ENCODE data around the gene MICAL3.
"Not testable (repeated sequence)": the region's sequence is repeated elsewhere in the genome, so short reads cannot be mapped to it uniquely, and the experiment has no call there.

MICAL3 gene

DNA sequence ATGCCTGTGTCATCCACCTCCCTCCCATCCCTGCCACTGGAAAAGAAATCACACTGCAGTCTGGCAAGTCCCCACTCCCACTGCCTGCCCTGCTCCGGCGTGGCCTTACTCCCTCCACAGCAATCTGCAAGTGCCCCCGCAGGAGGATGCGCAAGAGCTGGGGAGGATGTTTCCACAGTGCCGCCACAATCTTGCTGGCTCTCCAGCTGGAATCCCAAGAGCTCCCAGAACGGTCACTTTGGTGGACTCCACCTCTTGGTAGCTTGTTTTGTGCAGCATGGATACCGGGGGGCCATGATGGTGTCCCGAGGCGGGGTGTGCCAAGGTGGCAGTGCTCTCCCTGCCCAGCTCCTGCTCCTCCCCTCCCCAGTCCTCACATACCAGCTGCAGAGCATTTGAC, 76.3 kb downstream of the MICAL3 start:
- no peak for DNase-seq

DNA sequence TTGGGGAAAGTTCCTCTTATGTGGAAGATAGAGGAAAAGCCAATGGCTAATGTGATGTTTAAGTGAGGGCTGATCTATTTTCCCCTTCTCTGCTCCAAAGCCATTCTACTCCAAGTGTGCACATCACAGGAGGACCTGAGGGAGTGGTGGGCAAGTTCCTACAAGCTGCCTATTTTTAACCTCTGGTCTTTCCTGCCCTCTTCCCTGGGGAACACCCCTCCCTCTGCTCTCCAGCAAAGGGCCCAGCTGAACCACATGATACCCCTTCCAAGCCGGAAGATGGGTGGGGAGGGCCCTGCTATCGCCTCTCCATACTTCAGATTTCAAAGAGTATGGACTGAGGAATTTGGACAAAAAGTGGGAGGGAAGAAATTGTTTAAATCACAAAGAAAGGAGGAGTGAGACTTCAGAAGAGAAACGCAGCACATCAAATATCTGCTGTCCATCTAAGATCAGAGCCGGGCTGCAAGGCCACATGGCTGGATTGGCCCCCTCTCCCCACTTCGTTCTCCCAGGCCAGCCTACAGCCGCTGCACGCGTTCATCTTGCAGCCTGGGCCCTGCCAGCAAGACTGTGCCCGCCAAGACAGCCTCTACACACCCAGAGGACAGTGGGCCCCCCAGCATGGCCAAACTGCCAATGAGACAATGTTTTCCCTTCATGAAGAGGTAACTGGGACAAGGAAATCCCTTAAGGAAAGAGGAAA, 77.5 kb downstream of the MICAL3 start:
- DNase-seq, result no peak

DNA sequence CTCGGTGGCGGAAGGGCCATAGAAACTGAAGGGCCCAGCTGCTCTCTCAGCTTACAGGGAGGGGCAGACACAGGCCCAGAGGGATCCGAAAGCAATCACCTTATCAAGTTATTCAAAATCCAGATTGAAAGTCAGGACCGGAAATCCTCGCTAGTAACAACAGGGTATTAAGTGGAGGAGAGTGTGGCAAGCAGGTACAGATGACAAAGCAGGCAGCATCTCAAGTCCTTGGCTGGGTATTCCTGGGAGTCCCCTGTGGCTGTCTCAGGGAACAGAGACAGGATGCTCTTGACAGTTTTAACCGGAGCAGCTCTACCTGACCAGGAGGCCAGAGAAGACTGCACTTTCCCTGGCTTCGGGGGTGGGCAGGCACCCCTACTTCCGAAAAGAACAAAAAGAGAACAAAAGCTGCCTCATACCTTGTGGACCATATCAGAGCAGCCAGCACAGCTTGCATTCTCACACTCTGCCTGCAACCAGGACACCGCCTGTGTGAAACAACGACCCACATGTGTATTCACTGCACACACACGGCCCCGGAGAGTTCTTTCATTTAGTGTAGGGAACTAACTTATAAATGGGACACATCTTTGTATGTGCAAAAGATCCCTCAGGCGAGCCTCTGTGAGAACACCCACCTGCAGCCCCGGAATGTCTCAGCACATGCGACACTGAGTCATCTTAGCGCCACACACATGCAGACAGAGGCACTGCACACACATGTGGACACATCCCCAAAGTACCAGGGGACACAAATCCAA, 78.3 kb downstream of the MICAL3 start:
- no peak for DNase-seq

DNA sequence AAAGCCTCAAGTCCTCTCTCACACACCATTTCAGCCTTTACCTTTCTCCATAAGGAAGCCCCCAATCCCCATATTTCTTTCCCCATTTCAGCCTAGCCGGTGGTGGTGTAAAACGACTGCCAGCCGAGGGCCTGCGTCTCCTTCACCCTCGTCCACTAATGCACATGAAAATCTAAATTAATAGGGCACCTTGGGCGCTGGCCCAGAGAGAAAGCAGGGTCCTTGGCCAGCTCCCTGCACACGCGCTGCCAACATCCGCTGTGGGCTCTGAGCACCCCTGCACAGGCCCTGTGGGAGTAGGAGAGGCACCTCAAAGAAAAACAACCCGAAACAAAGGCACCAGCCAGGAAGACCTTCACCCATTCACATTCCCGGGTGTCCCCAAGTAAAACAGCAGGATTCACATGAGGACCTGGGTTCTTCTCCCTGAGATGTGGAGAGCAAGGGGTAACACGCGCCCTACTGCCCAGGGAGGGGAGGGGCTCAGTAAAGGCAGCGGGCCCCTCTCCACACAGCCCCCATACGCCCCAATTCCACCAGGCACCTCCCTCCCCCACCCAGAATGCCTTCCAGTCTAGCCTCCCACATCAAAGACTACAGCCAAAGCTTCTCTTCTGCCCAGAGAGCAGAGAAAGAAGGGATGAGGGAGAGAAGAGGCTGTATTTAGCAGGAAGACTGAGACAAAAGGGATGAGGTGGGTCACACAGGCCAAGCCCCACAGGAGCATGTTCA, 79.0 kb downstream of the MICAL3 start:
- no peak for DNase-seq

DNA sequence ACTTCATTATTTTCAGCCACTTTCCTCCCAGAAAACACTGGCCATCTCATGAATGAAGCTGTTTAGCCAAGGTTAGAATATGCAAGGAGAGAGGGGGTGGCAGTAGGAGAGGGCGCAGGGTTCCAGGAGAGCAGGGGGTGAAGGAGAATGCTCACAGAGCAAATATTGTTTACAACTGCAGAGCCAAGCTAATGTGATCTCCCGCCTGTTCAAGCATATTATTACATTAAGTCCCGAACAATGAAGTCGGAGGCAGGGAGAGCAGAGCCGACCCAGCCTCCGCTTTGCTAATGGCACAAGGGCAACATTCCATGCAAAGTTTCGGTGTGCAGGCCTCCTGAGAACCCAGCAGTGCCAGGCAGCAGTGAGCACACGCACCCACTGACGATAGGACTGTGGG, 80.1 kb downstream of the MICAL3 start:
- DNase-seq, result no peak

DNA sequence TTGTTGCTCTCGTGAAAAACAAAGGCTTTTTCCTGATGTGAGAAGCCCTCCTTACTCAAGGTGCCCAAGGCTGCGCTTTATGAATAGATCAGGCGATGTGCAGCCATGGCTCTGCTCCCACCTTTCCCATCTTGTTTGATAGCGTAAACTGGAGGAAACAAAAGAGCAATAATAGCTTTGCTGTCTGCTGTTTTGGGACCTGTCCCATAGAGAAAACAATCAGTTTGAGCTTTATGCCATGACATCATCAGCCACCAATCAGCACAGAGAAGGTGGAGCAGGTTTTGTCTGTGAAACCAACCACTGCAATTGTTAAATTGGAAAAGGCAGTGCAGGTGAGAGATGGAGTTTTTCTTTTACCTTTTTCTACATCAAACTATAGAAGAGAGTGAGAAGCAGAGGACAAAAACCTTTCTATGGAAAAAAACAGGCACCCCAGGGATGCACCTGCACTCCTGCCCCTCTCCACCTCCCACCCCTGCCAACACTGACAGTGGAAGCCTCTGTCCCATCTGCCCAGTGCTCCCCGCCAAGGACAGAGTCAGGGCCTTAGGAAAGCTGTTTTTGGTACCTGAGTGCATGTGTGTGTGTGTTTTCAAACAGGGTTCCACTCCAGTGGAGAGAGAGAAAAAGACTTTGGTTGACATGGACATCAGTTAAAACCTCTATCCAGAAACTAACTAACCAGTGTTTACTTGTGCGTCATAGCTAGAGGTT, 80.7 kb downstream of the MICAL3 start:
- no peak for DNase-seq

DNA sequence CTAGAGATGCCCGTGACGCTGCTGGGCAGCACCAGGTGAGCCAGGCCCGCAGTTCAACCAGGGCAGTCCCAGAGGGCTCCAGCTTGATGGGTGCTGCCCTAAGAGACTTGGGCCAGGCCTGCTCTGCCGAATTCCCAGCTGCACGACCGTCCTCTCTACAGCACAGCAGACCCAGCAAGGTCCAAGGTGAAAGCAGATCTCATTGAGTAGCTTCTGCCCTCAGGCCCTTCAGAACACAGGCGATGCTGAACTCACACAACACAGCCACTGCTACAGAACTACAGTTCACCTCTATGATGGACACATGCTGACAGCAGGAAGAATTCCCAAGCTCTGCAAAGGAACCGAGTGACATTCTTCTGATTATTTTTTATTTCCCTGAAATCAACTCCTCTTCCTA, 81.6 kb downstream of the MICAL3 start:
- DNase-seq, result no peak

DNA sequence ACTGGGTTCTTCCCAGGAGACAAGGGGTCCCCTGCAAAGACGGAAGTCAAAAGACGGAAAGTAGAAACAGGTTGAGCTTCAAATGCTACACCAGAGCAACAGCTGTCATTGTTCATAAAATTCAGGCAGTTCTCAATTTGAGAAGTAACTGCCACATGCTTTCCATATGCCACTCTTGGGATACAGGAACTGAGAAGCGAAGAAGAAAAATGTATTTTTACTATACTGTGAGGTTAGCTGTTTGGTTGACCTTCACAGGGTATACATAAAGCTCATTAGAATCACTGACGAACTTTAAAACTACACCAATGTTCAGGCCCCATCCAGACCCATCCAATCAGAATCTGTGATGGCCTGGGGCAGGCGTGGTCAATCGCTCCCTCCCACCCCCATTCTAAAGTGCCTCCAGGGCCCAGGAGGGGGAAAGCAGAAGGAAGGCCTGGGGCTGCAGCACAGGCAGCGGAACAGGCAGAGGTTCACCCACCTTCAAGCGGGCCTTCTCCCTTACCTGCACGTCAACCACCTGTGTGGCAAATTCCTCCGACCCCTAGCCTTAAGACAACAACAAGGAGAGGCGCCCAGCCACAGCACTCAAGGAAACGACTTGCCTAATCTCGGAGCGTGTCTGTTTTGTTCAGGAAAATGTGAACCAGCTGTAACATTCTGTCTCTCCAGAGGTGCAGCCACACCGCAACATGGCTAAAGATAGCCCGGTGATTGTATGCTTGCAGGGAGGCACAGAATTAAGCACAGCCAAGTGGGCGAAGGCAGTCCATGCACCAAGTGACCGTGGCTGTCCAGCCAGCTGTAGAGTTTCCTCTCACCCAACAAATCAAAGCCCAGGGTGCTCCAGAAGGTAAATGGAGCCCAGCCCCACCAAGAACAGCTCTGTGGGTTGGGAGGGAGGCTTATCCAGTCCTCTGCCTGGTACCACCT, 82.6 kb downstream of the MICAL3 start:
- DNase-seq, result no peak

DNA sequence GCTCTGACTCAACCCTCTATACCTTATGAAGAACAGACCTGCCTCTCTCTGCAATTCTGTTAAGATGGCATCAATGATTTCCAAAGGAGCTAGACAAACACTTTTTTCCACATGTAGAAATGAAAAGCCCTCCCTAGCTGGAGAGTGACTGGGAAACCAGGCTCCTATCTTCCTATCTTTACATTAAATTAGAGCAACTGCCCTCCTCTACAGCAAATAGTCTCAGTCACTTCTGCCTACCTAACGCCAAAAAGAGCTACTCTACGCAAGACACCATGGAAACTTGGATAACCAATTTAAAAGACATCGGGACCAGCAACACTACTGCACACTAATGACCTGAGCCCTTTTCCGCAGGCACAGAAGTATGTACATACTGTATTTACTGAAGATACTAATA, 84.8 kb downstream of the MICAL3 start:
- DNase-seq, result no peak

DNA sequence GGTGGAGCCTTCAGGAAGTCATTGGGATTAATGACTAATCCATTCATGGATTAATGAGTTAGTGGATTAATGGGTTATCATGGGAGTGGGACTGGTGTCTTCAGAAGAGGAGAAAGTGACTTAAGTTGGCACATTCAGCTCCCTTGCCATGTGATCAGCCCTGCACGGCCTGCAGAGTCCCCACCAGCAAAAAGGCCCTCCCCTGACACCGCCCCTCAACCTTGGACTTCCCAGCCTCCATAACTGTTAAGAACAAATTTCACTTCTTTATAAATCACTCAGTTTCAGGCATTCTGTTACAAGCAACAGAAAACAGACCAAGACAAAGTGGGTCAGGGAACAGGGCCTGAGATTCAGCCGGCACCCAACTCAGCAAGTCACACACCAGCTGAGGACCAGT, 85.3 kb downstream of the MICAL3 start:
- DNase-seq, result no peak

DNA sequence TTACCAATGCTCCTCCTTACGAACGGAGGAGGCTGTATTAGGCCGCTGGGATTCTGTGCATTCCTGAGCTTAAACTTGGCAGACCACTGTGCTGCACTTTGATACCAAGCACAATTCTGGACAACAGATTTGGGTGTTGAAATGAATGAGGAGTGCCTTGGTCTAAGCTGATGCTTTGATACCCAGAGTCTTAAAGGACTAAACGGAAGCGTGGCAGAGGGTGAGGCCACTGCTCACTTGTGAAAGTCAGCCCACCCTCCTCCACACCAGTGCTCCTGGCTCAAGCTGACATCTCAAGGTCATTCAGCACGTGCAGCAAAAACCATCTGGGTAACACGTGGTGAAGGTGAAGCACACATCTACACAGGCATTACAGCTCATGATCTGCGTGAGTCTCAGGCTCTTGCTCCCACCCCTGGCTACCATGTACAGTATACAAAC, 85.9 kb downstream of the MICAL3 start:
- DNase-seq, result no peak

DNA sequence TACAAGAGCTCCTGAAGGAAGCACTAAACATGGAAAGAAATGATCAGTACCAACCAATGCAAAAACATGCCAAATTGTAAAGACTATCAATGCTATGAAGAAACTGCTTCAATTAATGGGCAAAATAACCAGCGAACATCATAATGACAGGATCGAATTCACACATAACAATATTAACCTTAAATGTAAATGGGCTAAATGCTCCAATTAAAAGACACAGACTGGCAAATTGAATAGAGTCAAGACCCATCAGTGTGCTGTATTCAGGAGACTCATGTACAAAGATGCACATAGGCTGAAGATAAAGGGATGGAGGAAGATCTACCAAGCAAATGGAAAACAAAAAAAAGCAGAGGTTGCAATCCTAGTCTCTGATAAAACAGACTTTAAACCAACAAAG, 91.9 kb downstream of the MICAL3 start:
- DNase-seq, result not testable (repeated sequence)

DNA sequence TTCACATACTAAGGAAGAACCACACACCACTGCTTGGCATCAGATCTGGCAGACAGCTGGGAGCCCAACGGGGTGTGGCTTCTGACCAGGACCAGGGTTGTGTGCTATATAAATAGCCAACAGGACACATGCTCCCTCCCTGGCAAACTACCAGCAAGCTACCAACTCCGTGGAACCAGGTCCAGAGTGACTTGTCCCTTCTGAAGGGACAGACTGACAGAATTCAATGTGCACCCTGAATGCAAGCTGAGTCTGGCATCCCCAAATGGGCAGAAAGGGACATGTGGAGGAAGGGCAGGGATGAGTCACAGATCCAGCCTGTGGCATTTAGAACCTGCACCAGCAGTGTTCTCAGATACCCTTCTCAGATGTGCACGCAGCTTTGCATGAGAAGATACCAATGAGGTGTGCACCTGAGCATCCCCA, 92.9 kb downstream of the MICAL3 start:
- DNase-seq, result no peak

DNA sequence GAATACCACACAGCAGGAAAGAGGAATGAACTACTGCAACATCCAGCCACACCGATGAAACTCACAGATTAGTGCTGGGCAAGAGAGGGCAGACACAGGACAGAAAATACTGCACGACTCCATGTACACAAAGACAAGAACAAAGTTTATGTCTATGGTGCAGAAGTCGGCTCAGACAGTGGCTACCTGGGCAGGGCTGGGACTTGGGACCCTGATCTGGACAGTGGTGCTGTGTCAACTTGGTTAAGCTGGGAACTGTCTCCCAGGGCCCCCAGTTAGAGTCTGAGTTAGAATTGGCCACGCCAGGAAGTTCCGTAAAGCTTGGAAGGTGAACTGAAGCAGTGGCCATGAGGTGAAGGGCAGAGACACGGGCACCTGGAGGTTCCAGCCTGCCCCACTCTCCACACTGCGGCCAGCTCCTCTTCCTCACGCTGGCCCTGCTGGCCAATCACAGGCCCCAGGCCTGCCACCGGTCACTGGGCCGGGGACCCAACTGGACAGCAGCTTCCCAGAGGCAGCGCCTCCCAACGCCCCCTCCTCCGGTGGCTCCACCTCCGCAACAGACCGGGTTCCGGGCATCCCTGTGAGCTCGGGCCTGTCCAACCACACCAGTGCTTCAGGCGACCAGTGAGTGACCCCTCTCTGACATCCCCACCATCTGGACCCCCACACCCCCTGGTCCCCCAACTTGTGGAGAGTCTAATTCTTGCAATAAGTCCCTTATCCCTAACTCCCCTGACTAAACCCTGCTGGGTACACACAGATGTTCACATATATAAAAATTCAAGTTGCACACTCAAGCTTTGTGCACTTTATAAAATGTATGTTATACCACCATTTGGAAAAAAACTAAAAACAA, 93.7 kb downstream of the MICAL3 start:
- no peak for DNase-seq

DNA sequence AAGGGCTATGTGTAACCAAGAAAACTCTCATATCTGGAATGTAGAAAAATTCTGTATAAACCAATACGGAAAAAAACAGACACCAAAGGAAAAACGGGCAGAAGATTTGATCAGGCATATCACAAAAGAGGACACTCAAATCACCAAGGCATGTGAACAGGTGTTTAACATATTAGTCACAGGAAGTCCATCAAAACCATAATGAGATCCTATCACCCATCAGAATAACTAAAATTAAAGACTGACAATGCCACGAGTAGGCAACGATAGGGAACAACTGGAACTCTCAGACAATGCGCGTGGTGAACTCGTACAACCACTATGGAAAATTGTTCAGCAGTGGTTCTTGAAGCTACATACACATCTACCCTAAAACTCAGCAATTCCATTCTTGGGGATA, 94.5 kb downstream of the MICAL3 start:
- DNase-seq, result no peak

DNA sequence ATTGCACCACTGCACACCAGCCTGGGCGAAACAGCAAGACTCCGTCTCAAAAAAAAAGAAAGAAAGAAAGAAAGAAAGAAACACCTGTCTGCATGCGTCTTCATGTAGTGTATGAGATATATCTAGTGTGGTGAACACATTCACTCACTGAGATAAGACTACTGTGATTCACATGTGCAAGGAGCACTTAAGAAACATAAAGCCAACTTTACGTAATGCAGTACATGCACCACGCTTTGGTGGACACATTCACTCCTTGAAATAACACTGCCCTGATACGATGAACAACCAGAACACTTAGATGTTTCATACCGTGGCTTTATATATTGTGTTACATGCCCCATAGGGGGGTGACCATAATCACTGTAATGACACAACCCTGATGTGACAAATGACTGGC, 96.0 kb downstream of the MICAL3 start:
- no peak for DNase-seq

DNA sequence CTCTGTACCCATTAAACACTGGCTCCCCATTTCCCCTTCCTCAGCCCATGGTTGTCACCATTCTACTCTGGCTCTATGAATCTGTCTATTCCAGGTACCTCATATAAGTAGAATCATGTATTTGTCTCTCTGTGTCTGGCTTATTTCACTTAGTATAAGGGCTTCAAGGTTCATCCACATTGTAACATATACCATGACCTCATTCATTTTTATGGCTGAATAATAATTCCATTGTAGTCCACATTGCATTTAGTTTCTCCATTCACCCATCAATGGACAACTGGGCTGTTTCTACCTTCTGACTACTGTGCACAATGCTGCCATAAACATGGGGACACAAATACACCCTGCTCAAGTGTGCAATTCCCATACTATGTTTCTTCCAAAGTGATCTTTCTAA, 97.3 kb downstream of the MICAL3 start:
- no peak for DNase-seq

DNA sequence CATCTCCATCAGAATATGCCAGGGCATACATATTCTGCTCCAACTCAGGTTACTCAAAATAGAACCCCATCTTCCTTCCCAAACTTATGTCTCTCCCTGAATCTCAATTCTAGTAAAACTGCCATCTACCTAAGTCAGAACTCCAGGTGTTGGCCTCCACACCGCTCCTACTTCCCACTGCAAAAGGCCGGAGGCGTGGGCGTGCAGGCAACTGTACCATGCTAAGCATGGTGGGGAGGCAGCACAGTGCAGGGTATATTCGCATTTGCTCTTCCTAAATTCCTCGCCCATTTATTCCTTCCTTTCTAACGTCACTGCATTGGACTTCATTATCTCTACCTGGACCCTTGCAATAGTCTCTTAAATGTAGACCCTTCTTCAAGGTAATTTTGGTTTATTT, 97.8 kb downstream of the MICAL3 start:
- DNase-seq, result no peak

DNA sequence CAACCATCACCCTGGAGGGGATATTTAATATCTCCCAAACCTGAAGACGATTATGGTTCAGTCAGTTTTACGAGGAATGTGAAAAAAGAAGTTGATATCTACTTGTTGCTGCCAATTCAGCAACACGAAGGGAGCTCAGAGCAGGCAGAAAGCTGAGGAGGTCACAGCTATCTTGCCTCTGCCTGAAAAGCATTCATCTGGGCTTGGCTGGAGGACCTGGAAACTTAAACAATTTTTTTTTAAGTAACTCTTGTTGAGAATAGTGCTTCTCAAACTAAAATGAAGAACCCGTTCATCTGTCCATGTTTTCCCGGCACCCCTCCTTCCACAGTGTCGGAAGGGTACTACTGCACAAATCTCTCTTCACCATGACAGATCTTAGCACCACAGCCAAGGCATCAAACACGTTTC, 98.9 kb downstream of the MICAL3 start:
- no peak for DNase-seq

DNA sequence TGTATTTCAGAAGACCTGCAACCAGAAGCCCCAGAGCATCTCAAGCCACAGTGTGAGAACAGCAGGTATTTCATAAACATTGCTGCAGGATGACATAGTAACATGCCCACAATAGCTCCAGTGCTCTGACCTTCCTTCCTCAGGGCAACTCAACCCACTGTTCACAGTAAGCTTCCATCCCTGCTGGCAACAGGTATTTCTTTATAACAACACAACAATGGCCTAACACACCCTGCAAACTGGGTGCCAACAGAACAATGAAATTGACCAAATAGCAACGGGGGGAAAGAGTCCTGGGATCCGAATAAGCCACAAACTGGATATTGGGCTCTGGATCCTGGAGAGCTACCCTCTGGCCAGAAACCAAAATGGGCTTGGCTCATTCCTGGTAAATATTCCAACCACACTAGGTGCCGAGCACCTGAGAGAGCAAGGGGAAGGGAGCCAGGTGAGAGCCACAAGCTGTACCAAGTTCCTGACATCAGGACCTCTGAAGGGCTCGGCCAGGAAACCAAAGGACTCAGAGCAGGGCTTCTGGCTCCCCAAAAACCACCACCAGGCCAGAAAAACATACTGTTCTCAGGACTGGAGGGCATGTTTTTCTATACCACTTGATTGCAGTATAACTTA, 99.5 kb downstream of the MICAL3 start:
- no peak for DNase-seq

DNA sequence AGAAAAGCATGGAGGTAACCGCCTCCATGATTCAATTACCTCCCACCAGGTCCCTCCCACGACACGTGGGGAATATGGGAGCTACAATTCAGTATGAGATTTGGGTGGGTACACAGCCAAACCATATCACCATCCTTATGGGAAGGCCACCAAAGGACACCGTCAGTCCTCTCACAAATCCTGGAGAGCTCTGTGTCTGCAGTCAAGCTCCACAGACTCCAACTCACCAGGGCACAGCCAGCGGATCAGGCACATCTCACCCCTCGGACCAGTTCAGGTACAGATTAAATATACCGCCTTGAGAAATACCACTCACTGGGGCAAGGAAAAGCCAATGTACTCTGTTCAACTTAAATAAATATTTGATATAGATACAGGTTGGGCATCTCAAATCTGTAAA, 100.3 kb downstream of the MICAL3 start:
- no peak for DNase-seq

Data from activated CD4-positive, CD25-positive, alpha-beta regulatory T cell (primary cell).